Middle frontal gyrus (tissue), 1 donor: ENCODE data around the gene KYNU.

Experiments used
- DNase-seq: peaks from one replicate; pipeline ENCODE4 v3.0.0-alpha.2; 2015; ENCODE audit warnings: low spot score; ENCODE audit errors: extremely low spot score

KYNU gene

GRCh38 chr2:142954493-142954892 lies 77.0 kb downstream of the KYNU start:
- no peak for DNase-seq

- DNase-seq: no peak
Measured at GRCh38 chr2:142957144-142957543, 79.7 kb downstream of the KYNU start.

GRCh38 chr2:142961202-142961601 lies 83.7 kb downstream of the KYNU start:
- DNase-seq: no peak

- peak; percentile 6 for DNase-seq
Measured at GRCh38 chr2:142965443-142965842, 88.0 kb downstream of the KYNU start.

GRCh38 chr2:142966284-142966683 lies 88.8 kb downstream of the KYNU start:
- no peak for DNase-seq

GRCh38 chr2:142967060-142967459 lies 89.6 kb downstream of the KYNU start:
- no peak for DNase-seq

GRCh38 chr2:142973160-142973821 lies 95.8 kb downstream of the KYNU start:
- no peak for DNase-seq

- no peak for DNase-seq
Measured at GRCh38 chr2:142973822-142974207, 96.4 kb downstream of the KYNU start.

GRCh38 chr2:142974288-142975024 lies 97.0 kb downstream of the KYNU start:
- no peak for DNase-seq

- DNase-seq: no peak
Measured at GRCh38 chr2:142975239-142975638, 97.8 kb downstream of the KYNU start.

- DNase-seq: no peak
Measured at GRCh38 chr2:142980246-142981068, 103.0 kb downstream of the KYNU start.

- DNase-seq: no peak
Measured at GRCh38 chr2:142981069-142981378, 103.6 kb downstream of the KYNU start.

GRCh38 chr2:142981756-142982155 lies 104.3 kb downstream of the KYNU start:
- no peak for DNase-seq

GRCh38 chr2:142983174-142983573 lies 105.7 kb downstream of the KYNU start:
- DNase-seq: no peak

- no peak for DNase-seq
Measured at GRCh38 chr2:142984657-142985056, 107.2 kb downstream of the KYNU start.

GRCh38 chr2:142987044-142987443 lies 109.6 kb downstream of the KYNU start:
- no peak for DNase-seq

- DNase-seq: no peak
Measured at GRCh38 chr2:142989273-142990204, 112.1 kb downstream of the KYNU start.

GRCh38 chr2:142991295-142991694 lies 113.8 kb downstream of the KYNU start:
- DNase-seq: no peak

GRCh38 chr2:142992840-142993239 lies 115.4 kb downstream of the KYNU start:
- no peak for DNase-seq

- no peak for DNase-seq
Measured at GRCh38 chr2:142993771-142994170, 116.3 kb downstream of the KYNU start.

- DNase-seq: no peak
Measured at GRCh38 chr2:142994665-142995064, 117.2 kb downstream of the KYNU start.
